Thymus (tissue), 11 donors: ENCODE data around the gene BAZ1B. TPM values are rescaled to one million over a fixed set of nuclear protein-coding genes. Genes with fewer than 3 reads are reported as not detected.
"Not testable (repeated sequence)": the region's sequence is repeated elsewhere in the genome, so short reads cannot be mapped to it uniquely, and the experiment has no call there.

Source experiments
- DNase-seq, 9 donors: peaks; one replicate each; pipeline ENCODE4 v3.0.0-alpha.2; 2013; ENCODE audit warnings: low spot score in 9 of 9, low read depth in 6 of 9, missing footprints in 1 of 9
- H3K27ac ChIP-seq, 2 donors: one replicate each; pipeline ENCODE4 v1.5.1; 2013; ENCODE audit warnings: control low read depth in 1 of 2, low read depth in 1 of 2, low read length in 1 of 2, mild to moderate bottlenecking in 1 of 2, moderate library complexity in 1 of 2
- H3K27me3 ChIP-seq, 2 donors: one replicate each; pipeline ENCODE4 v1.5.1; 2013; ENCODE audit warnings: low read length in 1 of 2; ENCODE audit not compliant: control insufficient read depth in 2 of 2, insufficient read depth in 1 of 2
- H3K36me3 ChIP-seq, 2 donors: one replicate each; pipeline ENCODE4 v1.5.1; 2013; ENCODE audit warnings: low read length in 1 of 2, mild to moderate bottlenecking in 1 of 2, moderate library complexity in 1 of 2; ENCODE audit not compliant: control insufficient read depth in 2 of 2, insufficient read depth in 2 of 2
- H3K4me1 ChIP-seq, 2 donors: one replicate each; pipeline ENCODE4 v1.5.1; 2013; ENCODE audit warnings: low read length in 2 of 2; ENCODE audit not compliant: control insufficient read depth in 2 of 2, insufficient read depth in 2 of 2
- H3K4me3 ChIP-seq, 2 donors: one replicate each; pipeline ENCODE4 v1.5.1; 2013; ENCODE audit warnings: low read length in 2 of 2, control low read depth in 1 of 2, mild to moderate bottlenecking in 1 of 2
- H3K9me3 ChIP-seq, 2 donors: one replicate each; pipeline ENCODE4 v1.5.1; 2013; ENCODE audit warnings: low read length in 1 of 2, mild to moderate bottlenecking in 1 of 2; ENCODE audit not compliant: control insufficient read depth in 2 of 2, insufficient read depth in 1 of 2
- WGBS: extraction: QIAGEN DNeasy Blood & Tissue Kit; methylation state at CpG from one replicate; pipeline ENCODE4 v1.1.7; 2013; 5-methylcytosine and 5-hydroxymethylcytosine counted together
- polyA plus RNA-seq: library from polyadenylated mRNA; stranded (reverse); fragments of 200-250 nt; gene quantifications from one replicate; pipeline ENCODE4 v1.2.3, GENCODE V29; 2013
- total RNA-seq: library from RNA; stranded (reverse); fragments of 120-200 nt; gene quantifications from one replicate; pipeline ENCODE4 v1.2.4, GENCODE V29; 2013
- donor health status: healthy.

BAZ1B gene
- total and polyA plus RNA-seq, 2 donors, result 18.7 to 50.1 TPM

- H3K27me3 ChIP-seq, result peaks cover 0 to 21% of the 10 kb centered on the region in 2 donors
- WGBS, result 25% methylated on average over 8 of the region's 8 CpGs
- H3K36me3 ChIP-seq, H3K4me3 ChIP-seq, H3K4me1 ChIP-seq, H3K27ac ChIP-seq, H3K9me3 ChIP-seq: not testable (repeated sequence)
- DNase-seq, result peak in 1 of 9 donors; percentile 16
These were observed 102.1 kb downstream of the BAZ1B start for GRCh38 chr7:73420016-73420415.

- H3K27ac ChIP-seq, result no peak overlapping the region
- no peaks in the 10 kb centered on the region for H3K9me3 ChIP-seq
- no peak for DNase-seq
- H3K4me3 ChIP-seq, result no peak overlapping the region
- WGBS, result 93% methylated on average over 8 of the region's 8 CpGs
- no peaks in the 10 kb centered on the region for H3K4me1 ChIP-seq
- peaks cover 0 to 3% of the 10 kb centered on the region in 2 donors for H3K27me3 ChIP-seq
- H3K36me3 ChIP-seq, result no peaks in the 10 kb centered on the region
These were observed 103.9 kb downstream of the BAZ1B start for GRCh38 chr7:73418113-73418703.

GRCh38 chr7:73410541-73411131, 111.5 kb downstream of the BAZ1B start:
- not testable (repeated sequence) for H3K4me1 ChIP-seq, H3K4me3 ChIP-seq, H3K9me3 ChIP-seq, H3K27me3 ChIP-seq, DNase-seq, H3K36me3 ChIP-seq, H3K27ac ChIP-seq
- 85% methylated on average over 15 of the region's 15 CpGs for WGBS

GRCh38 chr7:73404860-73405259, 117.2 kb downstream of the BAZ1B start:
- not testable (repeated sequence) for H3K27ac ChIP-seq, H3K4me1 ChIP-seq, H3K4me3 ChIP-seq, H3K9me3 ChIP-seq, DNase-seq, H3K27me3 ChIP-seq, H3K36me3 ChIP-seq
- WGBS, result 95% methylated on average over 3 of the region's 3 CpGs

GRCh38 chr7:73399185-73400050, 122.7 kb downstream of the BAZ1B start:
- H3K27me3 ChIP-seq, H3K27ac ChIP-seq, H3K4me1 ChIP-seq, H3K36me3 ChIP-seq, H3K9me3 ChIP-seq: not testable (repeated sequence)
- peak; percentile 34 to 88 (median 61) for DNase-seq
- peak overlapping the region; percentile 14 to 18 for H3K4me3 ChIP-seq
- WGBS, result 46% methylated on average over 19 of the region's 19 CpGs

- no peaks in the 10 kb centered on the region for H3K36me3 ChIP-seq
- H3K4me1 ChIP-seq, result peaks cover 0 to 4% of the 10 kb centered on the region in 2 donors
- 49% methylated on average over 14 of the region's 14 CpGs for WGBS
- no peaks in the 10 kb centered on the region for H3K27me3 ChIP-seq
- no peaks in the 10 kb centered on the region for H3K9me3 ChIP-seq
- H3K4me3 ChIP-seq, result peak overlapping the region in 1 of 2 donors; percentile 32
- H3K27ac ChIP-seq, result no peak overlapping the region
- DNase-seq, result peak in 1 of 9 donors; percentile 7
These were observed 124.4 kb downstream of the BAZ1B start for GRCh38 chr7:73397521-73398281.

GRCh38 chr7:73395538-73396503, 126.3 kb downstream of the BAZ1B start:
- H3K9me3 ChIP-seq, result no peaks in the 10 kb centered on the region
- no peaks in the 10 kb centered on the region for H3K36me3 ChIP-seq
- 96% methylated on average over 21 of the region's 21 CpGs for WGBS
- H3K27me3 ChIP-seq, result no peaks in the 10 kb centered on the region
- no peak overlapping the region for H3K27ac ChIP-seq
- H3K4me1 ChIP-seq, result peaks cover 0 to 4% of the 10 kb centered on the region in 2 donors
- no peak overlapping the region for H3K4me3 ChIP-seq
- no peak for DNase-seq

- 74% methylated on average over 3 of the region's 3 CpGs for WGBS
- H3K9me3 ChIP-seq, result no peaks in the 10 kb centered on the region
- H3K4me1 ChIP-seq, result peaks cover 0 to 4% of the 10 kb centered on the region in 2 donors
- H3K4me3 ChIP-seq, result no peak overlapping the region
- no peak for DNase-seq
- no peak overlapping the region for H3K27ac ChIP-seq
- H3K36me3 ChIP-seq, result no peaks in the 10 kb centered on the region
- H3K27me3 ChIP-seq, result no peaks in the 10 kb centered on the region
These were observed 127.7 kb downstream of the BAZ1B start for GRCh38 chr7:73394422-73394821.
